RWPE1 (cell line): ENCODE data around the gene KRTAP6-1.

ENCODE experiments used
- CTCF ChIA-PET: fragments of 350-600 bp; sonication (Branson Sonifier 250); formaldehyde crosslinking; extraction: SDS; loops from one replicate; lab custom pipeline; 2021; lab: Yijun Ruan, JAX
- POLR2A ChIA-PET: fragments of 400-600 bp; formaldehyde crosslinking; extraction: SDS; loops from one replicate; lab custom pipeline; 2020; ENCODE audit warnings: antibody characterized with exemption; ENCODE audit not compliant: low non-redundant PET; lab: Yijun Ruan, JAX
- DNase-seq: peaks from one replicate; pipeline ENCODE4 v3.0.0; 2012; ENCODE audit warnings: low spot score
- H3K27ac ChIP-seq: fragments of 450-650 bp; 2 replicates; pipeline ENCODE4 v1.5.1; 2017
- CTCF ChIP-seq: fragments of 450-650 bp; conservative IDR thresholded peaks from 2 replicates; pipeline ENCODE4 v1.5.1; 2017; ENCODE audit warnings: low read depth, mild to moderate bottlenecking

KRTAP6-1 gene

GRCh38 chr21:30613836-30614235 is at the start of gene KRTAP6-1:
KRTAP6-1 (minus strand) TSS chr21:30613930; CDS start chr21:30613904, 26 bp downstream.
- no peak within 1 kb of the TSS for H3K27ac ChIP-seq
- TF ChIP-seq CTCF, result no peak
- no peak for DNase-seq
- CTCF ChIA-PET, result interaction anchor here (0.7 kb wide), 1 partner anchor 1038 kb away, joined by 4 read pairs; no protein-coding TSS in a partner anchor
- POLR2A ChIA-PET, result no interaction called here

- no peak for TF ChIP-seq CTCF
- POLR2A ChIA-PET, result no interaction called here
- no peak for DNase-seq
- no peak overlapping the region for H3K27ac ChIP-seq
- CTCF ChIA-PET, result no interaction called here
These were observed 39.2 kb upstream of the KRTAP6-1 start for GRCh38 chr21:30652891-30653290.

- H3K27ac ChIP-seq, result no peak overlapping the region
- DNase-seq, result no peak
- POLR2A ChIA-PET, result no interaction called here
- no peak for TF ChIP-seq CTCF
- CTCF ChIA-PET, result no interaction called here
These were observed 33.2 kb upstream of the KRTAP6-1 start for GRCh38 chr21:30646904-30647414.

GRCh38 chr21:30642564-30642963 is 28.8 kb upstream of the KRTAP6-1 start, which contains the start of gene KRTAP20-3:
KRTAP20-3 (plus strand) TSS chr21:30642864.
- TF ChIP-seq CTCF, result no peak

GRCh38 chr21:30638686-30639085 is 25.0 kb upstream of the KRTAP6-1 start:
- no peak for DNase-seq
- ChIA-PET CTCF (interaction anchor here (0.9 kb wide), 1 partner anchor 74 kb away, joined by 3 read pairs; no protein-coding TSS in a partner anchor), POLR2A (no interaction called here)
- no peak for TF ChIP-seq CTCF
- H3K27ac ChIP-seq, result no peak overlapping the region

More at GRCh38 chr21:30642564-30642963, 28.8 kb upstream of the KRTAP6-1 start, which contains the start of gene KRTAP20-3:
- POLR2A ChIA-PET, result no interaction called here
- CTCF ChIA-PET, result no interaction called here
- no peak within 1 kb of the TSS for H3K27ac ChIP-seq
- no peak for DNase-seq

GRCh38 chr21:30634906-30635305 is 21.2 kb upstream of the KRTAP6-1 start, which contains the start of gene KRTAP20-2:
KRTAP20-2 (plus strand) TSS chr21:30635206; CDS start chr21:30635264, 58 bp downstream.
- ChIA-PET POLR2A (no interaction called here), CTCF (no interaction called here)
- no peak within 1 kb of the TSS for H3K27ac ChIP-seq
- DNase-seq, result no peak
- no peak for TF ChIP-seq CTCF
